8988T (cell line): ENCODE measurements around the gene DCC.

ENCODE experiments used
- DNase-seq: peaks from one replicate; pipeline ENCODE4 v3.0.0; 2011

The DCC gene

DNA sequence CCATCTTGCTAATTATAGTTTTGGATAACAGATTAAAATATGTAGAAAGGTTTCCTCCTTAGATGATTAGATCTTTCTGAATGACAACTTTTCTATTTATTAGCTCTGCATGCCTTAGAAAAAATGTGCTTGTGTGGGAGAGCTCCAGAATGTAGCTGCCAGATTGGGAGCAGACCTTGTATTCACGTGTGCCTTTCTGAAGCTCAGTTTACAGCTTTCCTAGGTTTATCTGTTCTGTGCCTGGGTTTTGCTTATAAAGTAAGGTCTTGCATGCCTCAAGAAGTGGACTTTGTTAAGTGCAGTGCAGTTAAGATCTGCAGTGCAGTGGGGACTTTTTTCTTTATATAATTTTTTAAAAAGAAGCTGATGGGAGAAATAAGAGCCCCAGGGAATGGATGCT, 179.0 kb downstream of the DCC start:
- DNase-seq = no peak

DNA sequence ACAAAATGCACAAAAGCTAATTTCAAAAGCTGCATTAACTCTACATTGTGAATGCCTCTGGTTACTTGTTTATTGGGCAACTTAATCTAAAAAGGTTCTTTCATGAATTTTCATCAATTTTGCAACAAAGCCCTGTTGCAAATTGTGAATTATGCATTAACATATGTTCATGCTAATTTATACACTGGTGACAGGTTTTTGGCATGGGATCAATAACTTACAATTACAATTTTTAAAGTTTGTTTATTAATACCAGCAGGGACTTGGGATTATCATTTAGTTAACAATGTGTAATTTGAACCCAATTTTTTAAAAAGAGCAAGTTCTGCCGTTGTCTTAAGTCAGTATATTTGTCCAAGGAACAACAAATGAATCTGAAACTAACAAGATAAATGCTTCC, 183.6 kb downstream of the DCC start:
- DNase-seq = no peak

DNA sequence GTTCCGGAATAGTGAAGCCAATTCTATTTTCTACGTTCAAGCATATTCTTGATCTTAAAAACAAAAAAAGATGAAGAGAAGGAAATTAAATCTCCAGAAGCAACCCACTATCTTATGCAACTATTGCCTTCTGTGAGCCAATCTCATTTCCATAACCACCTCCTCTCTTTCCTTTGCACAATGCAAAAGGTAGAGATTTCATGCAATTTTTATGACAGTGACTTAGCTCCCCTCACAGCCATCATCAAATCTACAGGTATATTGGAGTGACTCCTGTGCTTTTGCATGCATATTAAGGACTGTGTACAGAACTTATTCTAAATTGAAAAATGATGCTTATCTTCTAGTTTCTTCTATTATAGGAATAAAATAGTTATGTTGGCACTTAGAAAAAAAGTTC, 191.8 kb downstream of the DCC start:
- DNase-seq = no peak

DNA sequence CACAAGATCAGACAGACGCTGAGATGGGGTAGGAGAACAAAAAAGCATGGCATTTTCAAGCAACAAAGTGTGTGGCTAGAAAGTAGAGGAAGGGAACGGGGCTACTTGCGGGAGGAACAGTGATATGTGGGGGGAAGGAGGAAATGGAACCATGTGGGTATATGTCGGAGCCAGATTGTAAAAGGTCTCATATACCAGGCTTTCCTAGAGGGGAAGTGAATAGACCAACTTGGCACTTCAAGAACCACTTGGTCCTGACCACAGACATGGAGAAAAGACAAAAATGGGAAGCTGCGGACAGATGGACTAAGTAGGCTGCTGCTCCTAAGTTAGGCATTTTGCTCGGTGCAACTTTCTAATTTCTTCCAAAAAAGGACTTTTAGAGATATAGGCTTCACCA, 196.0 kb downstream of the DCC start:
- DNase-seq = no peak

DNA sequence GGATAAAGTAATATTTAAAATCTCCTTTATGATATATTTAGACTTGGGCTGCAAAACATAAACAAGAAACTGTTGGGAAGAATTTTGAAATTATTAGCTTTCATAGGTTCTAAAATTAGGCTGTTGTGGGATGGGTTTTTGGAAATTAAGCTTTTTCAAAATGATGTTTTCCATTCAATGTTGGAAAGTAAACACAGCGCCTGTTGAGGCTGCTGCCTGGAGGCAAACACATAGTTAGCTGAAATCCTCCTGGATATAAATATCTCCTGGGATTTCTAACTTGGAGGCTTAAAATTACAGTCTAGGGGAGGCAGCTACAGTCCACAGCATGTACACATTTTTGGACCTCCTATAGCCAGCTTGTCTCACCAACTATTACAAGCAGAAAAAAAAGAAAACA, 197.3 kb downstream of the DCC start:
- DNase-seq = no peak

DNA sequence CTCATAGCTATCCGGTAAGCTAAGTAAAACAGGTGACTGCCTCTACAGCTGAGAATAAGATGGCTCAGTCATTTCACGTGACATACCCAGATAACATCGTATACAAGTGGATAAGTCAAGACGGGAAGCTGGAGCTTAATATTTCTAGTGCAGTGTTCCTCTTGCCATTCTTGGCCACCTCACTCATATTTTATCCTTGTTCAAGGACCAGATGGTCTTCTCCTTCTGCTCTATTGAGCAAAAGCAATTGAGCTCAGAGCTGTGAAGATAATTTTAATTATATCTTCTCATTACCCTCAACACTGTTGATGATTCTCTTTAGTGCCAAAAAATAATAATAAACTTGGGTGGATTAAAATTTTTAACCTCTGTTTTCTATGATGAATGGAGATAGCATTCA, 201.1 kb downstream of the DCC start:
- DNase-seq = no peak

DNA sequence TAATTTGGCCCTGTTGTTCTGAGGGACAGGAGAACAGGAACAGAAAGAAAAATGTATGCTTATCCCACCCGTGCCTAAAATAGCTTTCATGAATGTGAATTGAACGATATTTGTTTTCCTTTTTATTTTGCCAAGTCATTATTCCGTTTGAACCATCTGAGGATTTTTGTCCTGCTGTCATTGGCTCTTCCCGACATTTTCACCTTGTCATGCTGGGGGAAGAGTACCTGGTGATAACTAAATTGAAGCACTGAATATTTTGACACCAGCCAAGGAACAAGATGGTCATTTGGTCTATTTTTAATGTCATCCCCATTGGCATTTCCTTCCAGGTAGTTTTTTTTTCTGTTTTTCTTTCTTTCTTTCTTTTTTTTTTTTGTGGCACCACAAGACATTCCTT, 204.1 kb downstream of the DCC start:
- no peak for DNase-seq

DNA sequence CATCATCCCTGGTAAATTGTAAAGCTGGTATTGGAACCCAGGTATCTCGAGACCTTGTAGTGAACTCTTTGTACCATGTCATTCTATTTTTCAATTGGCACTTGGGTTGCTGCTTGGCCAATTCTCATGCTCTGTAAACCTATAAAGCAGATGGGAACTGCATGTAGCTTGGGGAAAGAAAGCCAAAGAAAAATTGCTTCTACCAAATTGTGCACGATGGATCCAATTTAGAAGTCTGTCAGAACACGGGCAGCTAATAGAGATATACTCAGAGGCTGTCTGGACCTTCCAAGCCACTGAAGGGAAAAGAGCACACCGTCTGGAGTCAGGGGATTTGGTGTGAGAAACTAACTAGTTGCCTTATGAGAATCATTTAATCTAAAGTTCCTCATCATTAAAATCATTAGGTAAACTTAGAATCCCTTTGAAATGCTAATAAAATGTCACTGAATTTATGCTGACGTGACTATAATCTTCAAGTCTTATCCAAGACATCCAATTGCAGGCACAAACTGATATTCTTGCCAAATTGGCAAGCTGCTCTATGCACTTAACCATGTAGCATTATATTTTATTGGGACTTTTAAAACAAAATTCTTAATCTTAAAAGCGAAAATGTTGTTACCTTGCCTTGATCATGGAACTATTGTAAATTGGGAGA, 206.8 kb downstream of the DCC start:
- no peak for DNase-seq

DNA sequence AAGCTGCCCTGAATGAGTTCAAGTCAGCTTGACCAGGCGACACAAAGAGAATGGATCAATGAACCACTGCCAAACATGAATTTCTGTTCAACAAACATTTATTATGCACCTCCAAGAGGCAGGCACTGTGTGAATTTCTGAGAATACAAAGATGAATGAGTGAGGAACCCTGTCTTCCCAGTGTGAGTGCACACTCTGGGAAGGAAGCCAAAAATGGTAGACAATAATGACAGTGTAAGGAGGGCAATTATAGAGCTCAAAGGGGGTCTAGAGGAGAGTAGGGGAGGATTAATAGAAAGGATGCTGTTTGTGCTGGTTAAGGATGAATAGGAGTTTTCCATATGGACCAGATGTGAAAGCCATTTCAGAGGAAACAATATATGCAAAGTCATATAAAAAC, 213.4 kb downstream of the DCC start:
- no peak for DNase-seq

DNA sequence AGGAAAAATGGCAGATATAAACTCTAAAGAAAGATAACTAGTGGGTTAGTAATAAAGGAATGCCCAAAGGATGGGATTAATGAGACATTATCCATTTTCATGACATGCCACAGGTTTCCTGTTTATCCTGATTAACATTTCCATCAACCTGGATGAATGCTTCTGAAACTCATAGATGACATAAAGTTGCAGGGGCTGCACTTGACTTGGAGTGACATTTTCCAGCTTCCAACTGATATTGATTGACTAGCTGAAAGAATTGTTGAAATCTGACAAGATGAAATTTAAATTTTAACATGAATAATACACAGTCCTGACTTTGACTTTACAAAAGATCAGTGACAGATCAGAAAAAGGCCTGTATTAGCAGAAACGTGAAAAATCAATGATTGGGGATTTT, 214.2 kb downstream of the DCC start:
- no peak for DNase-seq

DNA sequence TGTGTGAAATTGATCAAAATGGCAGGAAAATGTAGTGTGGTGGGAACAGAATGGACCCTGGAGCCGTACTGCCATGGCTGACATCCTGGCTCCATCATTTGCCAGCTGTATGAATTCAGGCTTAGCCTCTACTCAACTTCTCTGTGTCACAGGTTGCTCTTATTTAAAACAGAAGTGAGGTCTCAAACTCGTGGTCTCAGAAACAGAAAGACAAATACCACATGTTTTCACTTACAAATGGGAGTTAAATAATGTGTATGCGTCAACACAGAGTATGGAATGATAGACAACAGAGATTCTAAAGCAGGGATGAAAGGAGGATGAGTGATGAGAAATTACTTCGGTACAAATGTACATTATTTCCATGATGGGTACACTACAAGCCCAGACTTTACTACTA, 227.4 kb downstream of the DCC start:
- no peak for DNase-seq

DNA sequence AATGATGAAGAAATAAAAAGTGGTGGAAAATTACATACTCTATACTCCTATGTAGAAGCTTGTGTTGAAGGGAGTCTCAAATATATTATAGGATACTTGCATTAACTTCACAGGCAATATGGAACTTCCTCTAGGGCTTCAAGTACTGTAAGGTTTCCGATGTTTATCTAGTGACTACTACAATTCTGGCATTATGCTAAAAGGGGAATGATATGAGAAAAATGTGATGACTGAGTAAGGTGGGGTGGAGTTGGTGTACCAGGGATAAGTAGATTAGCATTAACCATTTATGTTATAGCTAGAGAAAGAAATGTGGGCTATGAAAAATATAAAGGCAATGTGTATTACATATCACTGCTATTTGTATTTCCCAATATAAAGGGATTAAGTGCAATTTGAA, 229.5 kb downstream of the DCC start:
- DNase-seq = no peak

DNA sequence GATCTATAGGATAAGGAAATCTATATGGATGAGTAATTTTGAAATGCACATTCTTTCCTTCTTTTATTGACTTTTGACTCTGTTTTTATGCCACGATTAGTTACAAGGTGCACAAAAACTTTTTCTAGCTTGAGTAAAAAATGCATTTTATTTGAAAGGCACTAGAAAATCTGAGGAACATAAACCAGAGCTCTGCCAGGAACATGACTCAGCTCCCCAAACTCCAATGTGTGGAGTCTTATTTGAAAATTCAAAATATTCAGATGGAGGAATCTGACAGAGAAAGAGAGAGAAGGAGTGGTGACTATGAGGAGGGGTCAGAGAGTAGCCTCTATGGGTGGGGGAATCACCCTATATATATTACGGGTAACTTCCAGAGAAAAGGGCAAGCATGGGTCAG, 231.0 kb downstream of the DCC start:
- DNase-seq = no peak

DNA sequence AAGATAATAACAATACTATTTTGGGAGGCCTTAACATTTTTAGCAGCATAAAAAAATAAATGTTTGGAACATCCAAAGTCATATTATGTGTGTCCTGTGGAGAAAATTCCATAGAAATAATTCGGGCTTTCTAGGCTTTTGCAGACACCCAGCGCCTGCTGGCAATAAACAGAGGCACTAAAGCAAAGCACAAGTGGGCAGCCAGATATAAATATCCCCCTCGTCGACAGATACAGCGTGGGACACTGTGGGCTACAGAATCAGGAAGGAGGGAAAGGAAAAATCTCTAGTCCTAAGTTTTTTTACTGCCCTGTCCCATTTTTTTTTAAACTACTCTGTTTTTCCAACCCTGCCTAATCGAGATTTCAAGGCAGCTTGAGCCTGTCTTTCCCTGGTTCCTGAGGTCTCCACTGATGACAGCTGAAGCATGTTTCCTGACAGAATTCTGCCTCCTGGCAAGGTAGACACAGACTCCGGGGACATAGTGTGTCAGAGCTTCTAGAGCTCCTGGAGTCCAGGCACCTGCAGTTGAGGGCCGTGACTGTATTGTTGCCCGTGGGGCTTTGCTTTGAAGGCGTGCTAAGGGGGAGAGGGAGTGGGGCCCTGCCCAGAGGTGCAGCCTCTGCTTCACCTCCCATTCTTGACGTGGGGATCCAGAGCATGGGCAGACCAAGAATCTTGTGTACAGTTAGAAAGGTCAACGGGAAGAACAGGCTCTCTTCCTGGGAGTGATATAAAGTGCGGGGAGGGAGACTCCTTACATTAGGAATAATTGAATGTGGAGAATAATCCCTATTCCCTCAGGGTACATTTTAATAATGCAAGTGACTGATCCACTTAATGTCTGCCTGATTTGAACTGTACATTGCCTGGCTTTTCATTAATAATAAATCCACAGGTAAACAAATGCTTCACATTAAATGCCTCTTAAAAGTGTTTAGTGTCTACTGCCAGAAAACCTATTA, 232.3 kb downstream of the DCC start:
- no peak for DNase-seq

DNA sequence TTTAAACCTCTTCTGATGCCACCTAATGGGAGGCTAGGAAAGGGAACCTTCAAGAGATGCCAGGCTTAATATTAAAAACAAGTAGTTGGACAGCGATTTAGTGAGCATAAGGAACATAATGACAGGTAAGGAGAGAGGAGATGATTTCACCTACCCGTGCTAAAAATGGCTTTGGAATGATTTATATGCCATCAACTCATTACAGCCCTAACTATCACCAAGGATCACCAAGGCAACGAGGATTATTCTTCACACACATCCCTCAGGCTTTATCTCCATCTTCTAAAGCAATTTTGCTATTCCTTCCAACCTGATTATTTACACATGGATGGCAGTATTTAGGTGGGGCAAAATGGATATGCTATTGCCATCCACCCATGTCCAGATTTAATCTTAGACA, 237.8 kb downstream of the DCC start:
- DNase-seq = no peak

DNA sequence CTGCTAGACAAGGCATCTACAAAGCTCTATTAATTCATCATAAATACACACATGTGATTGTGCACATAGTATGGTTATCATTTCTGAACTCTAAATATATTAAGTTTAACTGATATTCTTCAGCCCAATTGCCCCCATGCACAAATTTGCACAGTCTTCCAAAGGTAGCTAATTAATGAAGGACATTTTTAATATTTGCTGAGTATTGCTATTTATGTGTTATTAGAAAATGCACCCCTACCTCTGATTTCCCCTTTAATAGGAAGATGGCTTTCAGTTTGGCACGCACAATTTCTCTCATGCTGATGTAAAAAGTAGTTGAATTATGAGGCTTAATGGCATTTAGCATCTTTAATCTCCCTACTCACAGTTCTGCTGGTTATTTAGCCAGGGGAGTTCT, 242.1 kb downstream of the DCC start:
- no peak for DNase-seq

DNA sequence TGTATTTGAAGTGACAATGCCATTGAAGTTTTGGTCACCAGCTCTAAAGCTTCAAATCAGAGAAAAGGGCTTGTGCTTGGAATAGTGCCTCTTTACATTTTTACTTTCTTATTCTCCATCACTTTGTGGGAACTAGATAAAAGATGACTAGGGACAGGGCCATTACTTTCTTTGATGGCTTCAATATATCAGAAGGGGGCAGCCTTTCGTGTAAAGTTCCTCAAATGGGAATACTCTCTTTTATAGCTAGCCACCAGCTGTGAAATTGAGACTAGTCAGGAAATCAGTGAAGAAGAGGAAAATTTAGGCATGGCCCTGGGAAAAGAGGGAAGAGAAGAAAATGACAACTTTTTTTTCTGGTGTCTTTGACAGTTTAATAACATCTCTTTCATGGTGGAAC, 242.5 kb downstream of the DCC start:
- no peak for DNase-seq

DNA sequence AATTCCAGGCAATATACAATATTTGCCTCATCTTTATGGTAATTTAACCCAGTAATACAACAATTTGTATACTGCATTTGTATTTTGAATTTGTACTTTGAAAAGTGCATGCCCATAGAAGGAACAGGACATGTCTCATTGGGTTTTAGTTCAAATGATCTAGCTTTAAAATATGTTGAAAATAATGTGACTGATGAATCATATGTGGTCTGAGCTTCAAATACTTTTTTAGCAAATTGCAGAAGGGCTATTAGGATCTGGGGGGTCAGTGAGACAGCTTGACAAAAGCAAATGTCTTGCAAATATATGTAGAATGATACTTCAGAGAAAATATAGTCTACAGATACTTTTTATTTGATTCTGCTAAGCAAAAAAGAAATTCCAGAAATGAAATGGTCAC, 248.9 kb downstream of the DCC start:
- DNase-seq = no peak

DNA sequence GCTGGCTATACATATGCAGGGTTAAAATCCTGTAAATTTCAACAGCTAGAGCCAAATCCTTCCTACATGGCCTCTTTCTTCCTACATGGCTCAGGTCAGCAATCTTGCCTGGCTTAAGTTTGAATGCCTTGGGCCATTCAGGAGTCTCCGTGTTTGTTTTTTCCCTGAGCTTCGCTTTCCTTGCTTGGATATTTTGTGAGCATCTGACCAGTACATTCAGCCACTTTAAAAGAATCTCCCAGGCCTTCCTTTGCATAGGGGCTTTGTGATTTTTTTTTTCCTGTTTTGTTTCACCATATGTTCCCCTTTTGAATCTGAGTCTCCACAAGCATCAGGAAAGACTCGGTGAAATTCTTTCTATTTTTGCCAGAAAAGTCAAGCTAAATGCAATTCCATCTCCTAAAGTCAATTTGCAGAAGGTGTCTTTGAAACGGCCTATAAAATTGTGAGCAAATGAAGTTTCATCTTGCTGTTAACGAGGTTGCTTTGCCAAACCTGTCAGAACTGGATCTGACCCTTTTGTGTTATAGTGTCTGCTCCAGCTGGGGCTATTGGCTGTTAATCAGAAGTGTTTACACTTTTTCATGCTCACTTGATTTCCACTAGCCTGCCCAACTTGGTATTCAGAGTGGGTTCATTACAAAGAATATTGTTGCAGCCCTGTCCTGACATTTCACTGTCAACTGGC, 256.9 kb downstream of the DCC start:
- DNase-seq = no peak

DNA sequence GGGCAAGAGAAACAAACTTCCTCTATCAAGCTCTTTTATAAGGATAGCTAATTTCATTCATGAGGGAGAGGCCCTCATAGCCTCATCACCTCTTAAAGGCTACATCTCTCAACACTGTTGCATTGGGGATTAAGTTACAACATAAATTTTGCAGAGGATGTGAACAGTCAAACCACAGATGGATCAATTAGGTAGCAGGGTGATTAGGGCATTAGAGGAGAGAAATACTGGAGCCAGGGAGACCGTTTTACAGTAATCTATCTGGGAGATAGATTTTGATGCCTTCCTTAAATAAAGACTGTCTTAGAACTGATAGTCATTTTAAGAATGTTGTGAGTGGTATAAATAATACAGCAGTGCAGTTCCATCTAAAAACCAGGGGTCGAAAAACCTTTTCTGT, 258.9 kb downstream of the DCC start:
- no peak for DNase-seq

DNA sequence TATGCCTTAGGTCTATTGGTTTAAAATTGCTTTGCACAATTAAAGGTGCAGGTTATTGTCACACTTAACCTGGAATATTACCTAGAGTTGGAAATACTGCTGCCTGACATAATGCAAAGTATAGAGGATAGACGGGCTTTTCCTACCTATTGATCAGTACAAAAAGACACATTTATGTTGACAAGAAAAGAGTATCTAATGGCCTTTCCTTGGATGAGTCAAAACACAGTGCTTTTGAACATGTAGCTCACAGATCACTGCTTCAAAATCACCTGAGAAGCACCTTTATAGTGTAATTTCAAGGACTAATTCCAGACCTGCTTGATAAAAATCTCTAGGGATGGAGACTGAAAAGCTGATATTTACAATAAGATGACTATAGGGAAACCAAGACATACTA, 262.8 kb downstream of the DCC start:
- no peak for DNase-seq

DNA sequence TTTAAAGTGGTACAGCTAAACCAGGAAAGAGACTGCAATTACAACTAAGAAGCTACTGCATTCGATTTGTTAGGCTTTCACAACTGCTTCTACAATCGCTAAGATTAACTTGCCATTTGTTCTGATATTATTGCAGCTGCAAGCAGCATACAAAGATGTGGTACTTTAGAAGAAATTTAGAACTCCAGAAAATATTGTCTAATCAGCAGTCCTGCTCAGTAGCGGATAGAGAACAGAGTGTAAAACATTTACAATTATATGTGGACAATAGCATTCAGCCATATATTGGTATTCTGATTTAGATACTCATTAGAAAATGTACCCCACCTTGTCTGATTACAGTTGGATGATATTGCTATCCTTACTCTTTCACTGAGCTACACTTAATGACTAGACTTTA, 265.3 kb downstream of the DCC start:
- DNase-seq = no peak

DNA sequence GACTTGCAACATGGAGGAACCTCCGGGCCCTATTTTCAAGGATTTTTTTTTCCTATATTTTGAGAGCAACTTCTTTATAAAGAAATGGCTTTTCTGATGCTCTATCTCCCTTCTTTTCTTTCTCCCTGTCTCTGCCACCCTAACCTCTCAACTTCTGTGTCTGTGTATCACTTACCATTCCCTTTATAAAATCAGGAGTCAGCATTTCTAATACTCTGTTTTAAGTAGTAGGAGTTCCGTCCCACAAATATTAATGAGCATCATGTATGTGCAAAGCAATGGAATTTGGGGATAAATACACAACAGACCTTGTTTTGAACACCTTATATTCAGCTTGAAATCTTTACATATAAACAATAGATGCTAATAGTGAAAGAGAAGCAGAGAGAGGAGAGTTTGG, 268.0 kb downstream of the DCC start:
- no peak for DNase-seq
